NCI-H1092 treated with DMSO at 0.1 percent for 48 hours (cell line): ENCODE data around the gene MAPKAPK3.

Experiments
- DNase-seq: peaks from one replicate; lab custom pipeline; 2025; lab: John Stamatoyannopoulos, UW

MAPKAPK3 gene

GRCh38 chr3:50617096-50617791 is at the start of gene MAPKAPK3:
Gene MAPKAPK3, plus strand, starts transcription at chr3:50617151. Its CDS starts 415 bp downstream, at chr3:50617566.
- no peak for DNase-seq

GRCh38 chr3:50567386-50568167 is 49.4 kb upstream of the MAPKAPK3 start, which contains the start of gene C3orf18:
Gene C3orf18, minus strand, starts transcription at chr3:50567747. Its CDS starts 2,048 bp downstream, at chr3:50565699.
- DNase-seq, result peak; percentile 74

- peak; percentile 80 for DNase-seq
These were observed 47.8 kb upstream of the MAPKAPK3 start, which contains the start of gene HEMK1 for GRCh38 chr3:50568947-50569749. Gene HEMK1, plus strand, starts transcription at chr3:50569522. Its CDS starts 1,583 bp downstream, at chr3:50571105.

- DNase-seq, result no peak
These were observed 46.3 kb upstream of the MAPKAPK3 start for GRCh38 chr3:50570508-50571279.

- DNase-seq, result no peak
These were observed 45.5 kb upstream of the MAPKAPK3 start for GRCh38 chr3:50571486-50571885.

- DNase-seq, result peak; percentile 31
These were observed 44.8 kb upstream of the MAPKAPK3 start for GRCh38 chr3:50572158-50572557.

GRCh38 chr3:50572801-50573371 is 44.1 kb upstream of the MAPKAPK3 start:
- no peak for DNase-seq

GRCh38 chr3:50573566-50574443 is 43.1 kb upstream of the MAPKAPK3 start:
- no peak for DNase-seq

GRCh38 chr3:50574444-50574831 is 42.5 kb upstream of the MAPKAPK3 start:
- no peak for DNase-seq

GRCh38 chr3:50575372-50575771 is 41.6 kb upstream of the MAPKAPK3 start:
- DNase-seq, result no peak

- no peak for DNase-seq
These were observed 39.6 kb upstream of the MAPKAPK3 start for GRCh38 chr3:50577348-50577747.

GRCh38 chr3:50580683-50581458 is 36.1 kb upstream of the MAPKAPK3 start:
- no peak for DNase-seq

GRCh38 chr3:50581459-50581842 is 35.5 kb upstream of the MAPKAPK3 start:
- DNase-seq, result no peak

GRCh38 chr3:50582083-50582482 is 34.9 kb upstream of the MAPKAPK3 start:
- no peak for DNase-seq

GRCh38 chr3:50583897-50584296 is 33.1 kb upstream of the MAPKAPK3 start:
- peak; percentile 38 for DNase-seq

- DNase-seq, result no peak
These were observed 32.6 kb upstream of the MAPKAPK3 start for GRCh38 chr3:50584391-50584790.

- no peak for DNase-seq
These were observed 30.8 kb upstream of the MAPKAPK3 start for GRCh38 chr3:50585919-50586762.

- no peak for DNase-seq
These were observed 30.2 kb upstream of the MAPKAPK3 start for GRCh38 chr3:50586763-50587070.

- DNase-seq, result no peak
These were observed 29.6 kb upstream of the MAPKAPK3 start for GRCh38 chr3:50587373-50587772.
